ENCODE measurements around the gene SPAG6.

- TF ChIP-seq POLR2A (IDR thresholded peaks at IDR 0.05; ENCODE audit: low read depth, low read length) (no peak), POLR2AphosphoS5 (IDR thresholded peaks at IDR 0.05; ENCODE audit: low read depth, low read length) (no peak)
Measured at GRCh38 chr10:22372917-22373316, 27.6 kb downstream of the SPAG6 start.
